ENCODE results near the gene UQCRQ. TPM values are rescaled to one million over a fixed set of nuclear protein-coding genes. Genes with fewer than 3 reads are reported as not detected.

Gene UQCRQ
- total and polyA plus RNA-seq, 2 of the 13 experiments (the other 11 are each of a cell fraction or from before 2014, with no cell fraction given): 257 to 575 TPM

- TF ChIP-seq ZNF547 (CRISPR knock-in tag; IDR thresholded peaks at IDR 0.05): no peak
- TF ChIP-seq E2F1 (CRISPR knock-in tag; IDR thresholded peaks at IDR 0.05): no peak
Measured at GRCh38 chr5:132896685-132897084, 30.2 kb downstream of the UQCRQ start (continued).

GRCh38 chr5:132898094-132898493, 31.7 kb downstream of the UQCRQ start:
- FAIRE-seq: no peak
- H3K9ac ChIP-seq (ENCODE audit: insufficient read depth, low read depth, low read length): no peak overlapping the region
- CTCF ChIA-PET (ENCODE audit: low intra/inter-chr PET ratio, low total read pairs): no interaction called here
- H4K20me1 ChIP-seq (ENCODE audit: insufficient read depth, low read length): no peaks in the 10 kb centered on the region
- POLR2A ChIA-PET: interaction anchor here (1.0 kb wide), 1 partner anchor 153 kb away, joined by 3 read pairs; no protein-coding TSS in a partner anchor
- H3K36me3 ChIP-seq (replicated peaks in 1 of 2; ENCODE audit: control insufficient read depth in 1 of 2, insufficient read depth in 2 of 2, low read length in 2 of 2): peaks cover 15 to 76% of the 10 kb centered on the region in 2 experiments
- no peak overlapping the region for H2AFZ ChIP-seq (ENCODE audit: low read length)
- DNase-seq (ENCODE audit: low spot score): no peak
- H3K4me2 ChIP-seq (ENCODE audit: low read depth, low read length): no peak overlapping the region
- in situ Hi-C loops (cut with HindIII; ENCODE audit: extremely low pct_ligation_motif_present, low pct_unique_long_range_greater_than_20kb): no loop called here
- no peaks in the 10 kb centered on the region for H3K9me3 ChIP-seq (ENCODE audit: low read length)
- TF ChIP-seq CHCHD3 (CRISPR knock-in tag; IDR thresholded peaks at IDR 0.05): no peak
- TF ChIP-seq ZFY (CRISPR knock-in tag; IDR thresholded peaks at IDR 0.05): no peak
- TF ChIP-seq ZNF20 (CRISPR knock-in tag; IDR thresholded peaks at IDR 0.05): no peak
- TF ChIP-seq MATR3 (CRISPR knock-in tag; IDR thresholded peaks at IDR 0.05): no peak
- no peak for TF ChIP-seq ZNF768 (CRISPR knock-in tag; IDR thresholded peaks at IDR 0.05)
- H3K4me1 ChIP-seq (ENCODE audit: insufficient read depth, low read length): no peaks in the 10 kb centered on the region
- WGBS (ENCODE audit: low lambda C conversion rate): 74% methylated on average over 3 of the region's 3 CpGs
- no TSS peak for BruUV-seq (replicated peaks)
- ATAC-seq: no peak
- H3K27ac ChIP-seq (ENCODE audit: extremely low read length, insufficient read depth, low read length): no peak overlapping the region
- no peaks in the 10 kb centered on the region for H3K79me2 ChIP-seq (ENCODE audit: insufficient read depth, low read length)
- no peaks in the 10 kb centered on the region for H3K27me3 ChIP-seq (ENCODE audit: control insufficient read depth in 1 of 2, insufficient read depth in 2 of 2, low read length in 2 of 2)
- no peak overlapping the region for H3K4me3 ChIP-seq (replicated peaks in 1 of 3; ENCODE audit: insufficient read depth in 1 of 3, low read depth in 2 of 3, low read length in 3 of 3)
- intact Hi-C loops (cut with micrococcal nuclease; ENCODE audit: unreplicated experiment): no loop called here
